ENCODE data around the gene RNASE13.

DNA sequence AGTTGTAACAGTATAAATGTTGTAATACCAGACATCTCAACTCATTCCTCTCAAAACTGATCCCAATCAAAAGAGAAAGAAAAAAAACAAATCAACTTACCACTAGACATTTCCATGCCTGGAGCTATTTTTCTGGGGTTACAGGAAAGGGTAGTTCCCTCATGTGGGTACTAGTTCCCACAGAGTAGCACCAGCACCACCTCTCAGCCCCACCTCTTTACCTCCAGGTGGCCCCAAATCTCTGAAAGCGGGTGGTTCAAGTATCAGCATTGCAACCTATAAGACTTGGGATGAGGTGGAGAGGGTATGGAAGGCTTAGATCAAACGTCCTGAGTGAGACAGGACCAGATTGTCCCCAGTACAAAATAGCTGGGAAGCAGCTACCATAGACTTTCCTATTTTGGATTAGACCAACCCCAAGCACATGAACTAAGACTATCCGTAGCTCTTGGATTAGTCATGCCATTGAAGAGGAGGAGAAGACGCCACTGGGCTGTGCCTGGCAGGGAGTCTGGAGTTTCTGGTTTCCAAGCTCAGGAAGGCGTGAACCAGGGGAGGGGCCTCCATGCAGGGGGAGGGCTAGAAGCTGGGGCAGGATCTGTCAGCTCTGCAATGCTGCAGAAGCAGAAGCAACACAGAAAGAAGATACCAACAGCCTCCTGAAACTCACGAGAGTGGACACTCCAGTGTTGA is 35.8 kb downstream of the RNASE13 start, which contains the start of gene SLC39A2:
- TF ChIP-seq CTCF (IDR thresholded peaks at IDR 0.05; ENCODE audit: low read length) (no peak), EZH2 (IDR thresholded peaks at IDR 0.05; ENCODE audit: borderline replicate concordance, low read length) (no peak)

Data from OCI-LY1 (cell line).